Psoas muscle (tissue), 8 donors: ENCODE measurements around the gene NKX1-1. TPM values are rescaled to one million over a fixed set of nuclear protein-coding genes. Genes with fewer than 3 reads are reported as not detected.

ENCODE experiments used
- ATAC-seq, 4 donors: fragments of 200-7000 bp; cut with Tn5 transposase; one replicate each; pipeline ENCODE4 v1.9.1; 2020; ENCODE audit warnings: moderate library complexity in 3 of 4, mild to moderate bottlenecking in 2 of 4
- DNase-seq, 2 donors: peaks; one replicate each; pipeline ENCODE4 v3.0.0-alpha.2; 2020
- H3K27ac ChIP-seq: fragments of 200-600 bp; one replicate; pipeline ENCODE4 v1.8.0; 2022
- H3K27me3 ChIP-seq, 3 donors: fragments of 200-600 bp in 1 of 3; one replicate each; pipeline versions ENCODE4 v1.6.1 to v1.8.0; 2013 to 2022; ENCODE audit warnings: low read length in 2 of 3, mild to moderate bottlenecking in 2 of 3, moderate library complexity in 1 of 3; ENCODE audit not compliant: insufficient read depth in 3 of 3
- H3K36me3 ChIP-seq, 2 donors: fragments of 200-600 bp in 1 of 2; one replicate each; pipeline versions ENCODE4 v1.6.1 to v1.8.0; 2013 to 2022; ENCODE audit warnings: low read depth in 1 of 2, mild to moderate bottlenecking in 1 of 2, moderate library complexity in 1 of 2; ENCODE audit not compliant: insufficient read depth in 1 of 2
- H3K4me1 ChIP-seq: fragments of 200-600 bp; one replicate; pipeline ENCODE4 v1.8.0; 2022
- H3K4me3 ChIP-seq: fragments of 200-600 bp; one replicate; pipeline ENCODE4 v1.8.0; 2022; ENCODE audit warnings: mild to moderate bottlenecking
- H3K9me3 ChIP-seq: fragments of 200-600 bp; one replicate; pipeline ENCODE4 v1.8.0; 2022
- WGBS, 3 donors: extraction: QIAGEN DNeasy Blood & Tissue Kit; methylation state at CpG; one replicate each; pipeline versions ENCODE4 v1.1.6 to v1.1.7; 2013; 5-methylcytosine and 5-hydroxymethylcytosine counted together
- intact Hi-C, 2 donors: fragments of 100-400 bp; cut with DNase I; formaldehyde crosslinking; loops; one replicate each; pipeline versions ENCODE4 v1.11.0 to v1.14.2; 2022
- polyA plus RNA-seq, 3 donors: library from polyadenylated mRNA; stranded (reverse); fragments of 200-250 nt; gene quantifications; one replicate each; pipeline ENCODE4 v1.2.3, GENCODE V29; 2013
- total RNA-seq, 4 donors: library from RNA; stranded (reverse); fragmentation: NEBNext Ultra II Directional in 2 of 4; extraction: Animal tissue kit (Norgen Biotek cat#: 25700) in 2 of 4; gene quantifications; one replicate each; pipeline versions ENCODE4 v1.2.1 to v1.2.4, GENCODE V29; 2021 to 2023
- TF ChIP-seq, protein P1 (sequence below): fragments of 200-600 bp; IDR thresholded peaks from one replicate; pipeline ENCODE4 v1.8.0; 2022; ENCODE audit warnings: antibody characterized with exemption
- donor health status: healthy with polysubstance abuse.
- donor health status: DM: no; HTN: no; CAD: no; lungs with moderate emphysema.
- donor health status: Bipolar disorder and iron deficiency.
- donor health status: healthy.
- donor health status: DM: yes; HTN: yes; CAD: no.
- donor health status: DM: no; HTN: no; CAD: no.
- donor health status: DM: no; HTN: no; CAD: no.
- donor health status: DM: yes; HTN: yes; CAD: no.

NKX1-1 gene
- total and polyA plus RNA-seq, 7 donors: not detected

GRCh38 chr4:1376841-1377605, 29.2 kb downstream of the NKX1-1 start:
- 63 to 66% (median 65%) methylated on average over 30 to 32 of the region's 32 CpGs for WGBS, 3 donors
- ATAC-seq: peak; percentile 34 to 54 (median 44)
- DNase-seq: peak; percentile 13 to 52
- H3K9me3 ChIP-seq: no peaks in the 10 kb centered on the region
- no peak overlapping the region for H3K27ac ChIP-seq
- TF ChIP-seq, protein P1, sequence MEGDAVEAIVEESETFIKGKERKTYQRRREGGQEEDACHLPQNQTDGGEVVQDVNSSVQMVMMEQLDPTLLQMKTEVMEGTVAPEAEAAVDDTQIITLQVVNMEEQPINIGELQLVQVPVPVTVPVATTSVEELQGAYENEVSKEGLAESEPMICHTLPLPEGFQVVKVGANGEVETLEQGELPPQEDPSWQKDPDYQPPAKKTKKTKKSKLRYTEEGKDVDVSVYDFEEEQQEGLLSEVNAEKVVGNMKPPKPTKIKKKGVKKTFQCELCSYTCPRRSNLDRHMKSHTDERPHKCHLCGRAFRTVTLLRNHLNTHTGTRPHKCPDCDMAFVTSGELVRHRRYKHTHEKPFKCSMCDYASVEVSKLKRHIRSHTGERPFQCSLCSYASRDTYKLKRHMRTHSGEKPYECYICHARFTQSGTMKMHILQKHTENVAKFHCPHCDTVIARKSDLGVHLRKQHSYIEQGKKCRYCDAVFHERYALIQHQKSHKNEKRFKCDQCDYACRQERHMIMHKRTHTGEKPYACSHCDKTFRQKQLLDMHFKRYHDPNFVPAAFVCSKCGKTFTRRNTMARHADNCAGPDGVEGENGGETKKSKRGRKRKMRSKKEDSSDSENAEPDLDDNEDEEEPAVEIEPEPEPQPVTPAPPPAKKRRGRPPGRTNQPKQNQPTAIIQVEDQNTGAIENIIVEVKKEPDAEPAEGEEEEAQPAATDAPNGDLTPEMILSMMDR: no peak
- intact Hi-C loops: no loop called here
- peaks cover 0 to 38% of the 10 kb centered on the region in 2 donors for H3K36me3 ChIP-seq
- no peak overlapping the region for H3K4me3 ChIP-seq
- H3K27me3 ChIP-seq: no peaks in the 10 kb centered on the region
- H3K4me1 ChIP-seq: no peaks in the 10 kb centered on the region

DNA sequence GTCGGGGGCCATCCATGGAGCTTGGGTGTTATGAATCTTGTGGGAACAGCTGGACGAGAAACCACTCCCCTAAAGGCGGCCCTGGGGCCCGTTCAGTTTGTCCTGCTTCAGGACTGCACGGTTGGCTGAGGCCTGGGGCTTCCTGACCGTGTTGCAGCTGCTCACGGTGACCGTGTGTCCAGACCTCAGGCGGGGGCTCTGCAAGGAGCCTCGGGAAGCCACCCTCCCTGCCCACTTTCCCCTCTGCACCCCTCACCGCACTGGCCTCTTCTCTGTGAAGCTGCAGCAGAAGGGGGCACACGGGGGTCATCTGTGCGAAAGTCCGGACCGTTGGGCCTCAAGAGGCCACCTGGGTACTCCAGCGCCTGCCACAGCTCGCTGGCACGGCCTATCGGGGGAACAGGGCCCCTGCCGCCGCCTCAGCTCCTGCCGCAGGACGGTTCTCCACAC, 29.8 kb downstream of the NKX1-1 start:
- DNase-seq: peak in 1 of 2 donors; percentile 5
- 74 to 80% (median 74%) methylated on average over 23 of the region's 23 CpGs for WGBS, 3 donors
- intact Hi-C loops: no loop called here

DNA sequence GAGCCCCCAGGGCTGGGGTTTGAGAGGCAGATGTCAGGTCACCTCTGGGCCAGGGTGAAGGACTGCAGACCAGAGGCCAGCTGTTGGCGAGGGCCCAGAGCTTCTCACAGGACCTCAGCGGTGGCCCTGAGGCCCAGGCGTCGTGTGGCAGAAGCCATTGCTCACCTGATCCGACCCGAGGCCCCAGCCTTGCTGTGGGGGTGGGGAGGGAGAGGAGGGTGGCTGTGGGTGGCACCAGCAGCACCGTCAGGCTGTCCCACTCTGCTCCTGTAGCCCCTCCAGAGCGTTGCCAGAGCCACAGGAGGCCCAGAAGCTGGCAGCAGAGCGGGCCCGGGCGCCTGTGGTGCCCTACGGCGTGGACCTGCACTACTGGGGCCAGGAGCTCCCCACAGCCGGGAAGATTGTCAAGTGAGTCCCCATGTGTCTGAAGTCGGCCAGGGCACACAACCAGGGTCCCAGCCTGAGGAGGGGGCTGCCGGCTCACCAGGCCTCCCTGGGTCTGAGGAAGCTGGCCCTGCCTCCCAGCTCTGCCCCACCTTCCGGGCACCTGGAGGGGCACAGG, 30.4 kb downstream of the NKX1-1 start:
- ATAC-seq: no peak
- Histone ChIP-seq H3K9me3 (no peaks in the 10 kb centered on the region), H3K27me3 (no peaks in the 10 kb centered on the region), H3K4me3 (no peak overlapping the region), H3K4me1 (no peaks in the 10 kb centered on the region), H3K36me3 (peaks cover 0 to 38% of the 10 kb centered on the region in 2 donors), H3K27ac (no peak overlapping the region)
- intact Hi-C loops: no loop called here
- TF ChIP-seq, protein P1: no peak
- DNase-seq: peak in 1 of 2 donors; percentile 7
- 80 to 82% (median 80%) methylated on average over 17 of the region's 17 CpGs for WGBS, 3 donors

More for the DNA sequence above, 29.8 kb downstream of the NKX1-1 start:
- H3K9me3 ChIP-seq: no peaks in the 10 kb centered on the region
- ATAC-seq: no peak
- no peak overlapping the region for H3K27ac ChIP-seq
- peaks cover 0 to 43% of the 10 kb centered on the region in 2 donors for H3K36me3 ChIP-seq
- no peaks in the 10 kb centered on the region for H3K4me1 ChIP-seq
- no peaks in the 10 kb centered on the region for H3K27me3 ChIP-seq
- no peak overlapping the region for H3K4me3 ChIP-seq
- TF ChIP-seq, protein P1: no peak

DNA sequence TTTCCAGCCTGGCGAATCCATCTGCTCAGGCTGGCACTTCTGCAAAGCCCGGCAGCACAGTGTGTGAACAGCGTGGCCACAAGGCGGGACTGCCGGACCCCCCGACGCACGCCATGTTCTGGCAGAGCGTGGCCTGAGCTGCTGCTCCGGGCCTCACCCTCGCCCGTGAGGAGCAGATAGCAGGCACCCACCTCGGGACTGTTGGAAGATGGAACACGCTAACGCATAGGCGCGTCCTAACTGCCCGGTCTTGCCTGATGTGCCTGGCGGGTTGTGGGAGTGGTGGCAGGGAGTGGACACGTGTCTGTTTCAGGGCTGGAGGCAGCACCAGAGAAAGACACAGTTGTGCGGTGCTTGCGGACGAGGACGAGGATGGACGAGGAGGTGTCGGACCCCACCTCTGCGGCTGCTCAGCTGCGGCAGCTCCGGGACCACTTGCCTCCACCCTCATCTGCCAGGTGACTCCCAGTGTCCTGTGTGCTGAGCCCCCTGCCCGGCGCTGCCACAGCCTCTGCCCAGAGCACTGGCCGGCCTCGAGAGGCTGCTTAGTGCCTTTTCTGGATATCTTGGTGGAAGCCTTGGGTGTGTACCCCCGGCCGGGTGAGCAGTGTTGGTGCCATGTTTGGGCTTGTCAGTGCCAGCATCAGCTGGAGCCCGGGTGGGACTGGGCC, 31.1 kb downstream of the NKX1-1 start:
- Histone ChIP-seq H3K4me1 (no peaks in the 10 kb centered on the region), H3K27ac (no peak overlapping the region), H3K36me3 (peaks cover 0 to 34% of the 10 kb centered on the region in 2 donors), H3K9me3 (no peaks in the 10 kb centered on the region), H3K27me3 (no peaks in the 10 kb centered on the region), H3K4me3 (no peak overlapping the region)
- no peak for ATAC-seq
- intact Hi-C loops: no loop called here
- TF ChIP-seq, protein P1: no peak
- DNase-seq: peak in 1 of 2 donors; percentile 8
- WGBS, 3 donors: 93 to 94% (median 94%) methylated on average over 35 to 36 of the region's 36 CpGs
